ENCODE measurements around the gene UQCR11.

UQCR11 gene

GRCh38 chr19:1563251-1563650, 42.0 kb downstream of the UQCR11 start:
- no peak for DNase-seq

DNA sequence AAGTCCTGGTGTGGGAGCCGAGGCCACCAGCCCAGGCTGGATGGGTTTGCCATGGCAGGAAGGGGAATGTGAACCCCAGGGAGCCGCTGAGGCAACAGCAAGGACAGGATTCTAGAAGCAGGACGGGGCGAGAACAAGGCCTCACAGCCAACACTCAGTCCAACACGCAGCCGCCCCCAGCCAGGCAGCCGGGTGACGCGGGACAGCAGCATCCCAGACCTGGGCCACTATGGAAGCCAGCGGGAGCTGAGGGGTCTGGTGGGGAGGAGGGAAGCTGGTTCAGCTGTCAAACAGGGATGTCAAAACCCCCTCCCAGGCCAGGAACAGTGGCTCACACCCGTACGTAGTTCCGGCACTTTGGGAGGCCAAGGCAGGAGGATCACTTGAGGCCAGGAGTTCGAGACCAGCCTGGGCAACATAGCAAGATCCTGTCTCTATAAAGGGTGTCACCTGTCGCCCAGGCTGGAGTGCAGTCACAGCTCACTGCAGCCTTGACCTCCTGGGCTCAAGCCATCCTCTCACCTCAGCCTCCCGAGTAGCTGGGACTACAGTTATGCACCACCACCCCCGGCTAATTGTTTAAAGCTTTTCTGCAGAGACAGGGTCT, 43.9 kb downstream of the UQCR11 start:
- no peak for DNase-seq

GRCh38 chr19:1560286-1560882, 44.9 kb downstream of the UQCR11 start:
- no peak for DNase-seq

- no peak for DNase-seq
These were observed 46.7 kb downstream of the UQCR11 start for GRCh38 chr19:1558552-1558951.

DNA sequence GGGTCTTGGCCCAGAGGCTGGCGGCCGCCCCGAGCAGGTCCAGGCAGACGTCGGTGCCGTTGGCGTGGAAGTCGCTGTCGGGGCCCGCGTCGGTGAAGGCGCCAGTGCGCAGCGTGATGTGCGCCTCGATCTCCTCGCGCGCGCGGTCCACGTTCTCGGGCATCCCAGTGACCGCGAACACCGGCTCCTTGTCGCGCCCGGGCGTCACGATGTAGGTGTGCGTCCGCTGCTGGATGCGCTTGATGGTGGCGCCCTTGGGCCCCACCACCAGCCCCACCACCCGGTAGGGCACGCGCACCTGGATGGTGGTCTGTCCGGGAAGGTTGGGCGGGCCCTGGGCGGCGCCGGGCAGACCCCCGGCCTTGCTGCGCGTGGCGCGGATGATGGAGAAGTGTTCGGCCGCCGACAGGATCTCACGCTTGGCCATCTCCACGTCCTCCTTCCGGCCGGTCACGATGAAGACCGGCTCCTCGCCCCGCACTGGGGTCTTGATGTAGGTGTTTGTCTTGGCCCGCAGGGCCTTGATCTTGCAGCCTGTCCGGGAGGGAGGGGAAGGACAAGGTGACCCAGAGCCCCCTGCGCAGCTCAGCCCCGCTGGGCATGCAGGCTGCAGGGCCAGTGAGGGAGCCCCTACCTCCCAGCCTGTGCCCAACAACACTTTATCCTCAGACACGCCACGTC, 48.7 kb downstream of the UQCR11 start:
- DNase-seq, result no peak

GRCh38 chr19:1555487-1556389, 49.5 kb downstream of the UQCR11 start:
- DNase-seq, result no peak

GRCh38 chr19:1554968-1555367, 50.3 kb downstream of the UQCR11 start:
- no peak for DNase-seq

DNA sequence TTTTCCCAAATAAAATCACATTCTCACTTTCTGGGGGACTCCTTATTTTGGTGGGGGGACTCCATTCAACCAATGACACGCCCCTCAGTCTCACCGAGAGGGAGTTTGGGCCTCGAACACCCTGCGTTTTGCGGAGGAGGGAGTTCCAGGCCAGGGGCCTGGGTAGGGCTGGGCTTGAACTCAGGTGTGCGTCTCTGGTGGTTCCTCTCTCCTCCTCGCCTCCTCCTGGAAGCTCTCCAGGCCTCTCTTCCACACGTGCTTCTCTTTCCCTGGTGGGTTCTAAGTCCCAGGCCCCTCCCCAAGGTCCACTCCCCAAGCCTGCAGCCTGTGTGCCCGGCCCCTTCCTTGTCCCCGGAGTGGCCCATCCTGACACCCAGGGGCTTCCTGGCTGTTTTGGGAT, 51.8 kb downstream of the UQCR11 start:
- DNase-seq, result no peak

GRCh38 chr19:1551068-1552040, 53.9 kb downstream of the UQCR11 start:
- no peak for DNase-seq

- no peak for DNase-seq
These were observed 55.8 kb downstream of the UQCR11 start for GRCh38 chr19:1549332-1549945.

Measured in NCI-H2171 treated with DMSO at 0.1 percent for 48 hours (cell line).